ENCODE data around the gene PARP6.
A peak's percentile ranks its signal among the peaks of the same experiment; 100 is the strongest.

Gene PARP6

GRCh38 chr15:72231833-72232478 is 40.4 kb downstream of the PARP6 start:
- H3K4me3 ChIP-seq (ENCODE audit: low read length): peak overlapping the region; percentile 98
- H3K27me3 ChIP-seq (ENCODE audit: insufficient read depth, low read length): no peaks in the 10 kb centered on the region
- H3K36me3 ChIP-seq (ENCODE audit: insufficient read depth, low read length): no peaks in the 10 kb centered on the region
- peak overlapping the region; percentile 85 for H2AFZ ChIP-seq (ENCODE audit: low read depth, low read length)
- H3K9me3 ChIP-seq (ENCODE audit: low read length): no peaks in the 10 kb centered on the region
- peaks cover 30% of the 10 kb centered on the region for H3K4me1 ChIP-seq (ENCODE audit: insufficient read depth, low read length)

- H3K4me3 ChIP-seq (ENCODE audit: low read length): peak within 1 kb of the TSS; percentile 98
- no peaks in the 10 kb centered on the region for H3K9me3 ChIP-seq (ENCODE audit: low read length)
- H3K4me1 ChIP-seq (ENCODE audit: insufficient read depth, low read length): peaks cover 35% of the 10 kb centered on the region
- H2AFZ ChIP-seq (ENCODE audit: low read depth, low read length): peak within 1 kb of the TSS; percentile 85
- no peaks in the 10 kb centered on the region for H3K27me3 ChIP-seq (ENCODE audit: insufficient read depth, low read length)
- H3K36me3 ChIP-seq (ENCODE audit: insufficient read depth, low read length): no peaks in the 10 kb centered on the region
Observed at GRCh38 chr15:72231066-72231832, 41.1 kb downstream of the PARP6 start, which contains the start of gene PKM. PKM (minus strand) TSS chr15:72231190; CDS start chr15:72219097, 12,093 bp downstream.

- peaks cover 6% of the 10 kb centered on the region for H3K36me3 ChIP-seq (ENCODE audit: insufficient read depth, low read length)
Observed at GRCh38 chr15:72230197-72231065, 41.9 kb downstream of the PARP6 start.

GRCh38 chr15:72229947-72230196 is 42.5 kb downstream of the PARP6 start:
- H3K27me3 ChIP-seq (ENCODE audit: insufficient read depth, low read length): no peaks in the 10 kb centered on the region
- H2AFZ ChIP-seq (ENCODE audit: low read depth, low read length): no peak overlapping the region
- no peaks in the 10 kb centered on the region for H3K9me3 ChIP-seq (ENCODE audit: low read length)
- H3K4me1 ChIP-seq (ENCODE audit: insufficient read depth, low read length): peaks cover 35% of the 10 kb centered on the region
- peaks cover 7% of the 10 kb centered on the region for H3K36me3 ChIP-seq (ENCODE audit: insufficient read depth, low read length)
- H3K4me3 ChIP-seq (ENCODE audit: low read length): peak overlapping the region; percentile 98

More at GRCh38 chr15:72230197-72231065, 41.9 kb downstream of the PARP6 start:
- H3K27me3 ChIP-seq (ENCODE audit: insufficient read depth, low read length): no peaks in the 10 kb centered on the region
- H3K9me3 ChIP-seq (ENCODE audit: low read length): no peaks in the 10 kb centered on the region
- no peak overlapping the region for H2AFZ ChIP-seq (ENCODE audit: low read depth, low read length)
- H3K4me3 ChIP-seq (ENCODE audit: low read length): peak overlapping the region; percentile 98
- H3K4me1 ChIP-seq (ENCODE audit: insufficient read depth, low read length): peaks cover 35% of the 10 kb centered on the region

GRCh38 chr15:72229076-72229946 is 43.0 kb downstream of the PARP6 start:
- Histone ChIP-seq H3K36me3 (ENCODE audit: insufficient read depth, low read length) (peaks cover 9% of the 10 kb centered on the region), H2AFZ (ENCODE audit: low read depth, low read length) (no peak overlapping the region), H3K27me3 (ENCODE audit: insufficient read depth, low read length) (no peaks in the 10 kb centered on the region), H3K4me1 (ENCODE audit: insufficient read depth, low read length) (peaks cover 35% of the 10 kb centered on the region), H3K9me3 (ENCODE audit: low read length) (no peaks in the 10 kb centered on the region), H3K4me3 (ENCODE audit: low read length) (peak overlapping the region; percentile 98)

- no peak overlapping the region for H2AFZ ChIP-seq (ENCODE audit: low read depth, low read length)
- no peak overlapping the region for H3K4me3 ChIP-seq (ENCODE audit: low read length)
- no peaks in the 10 kb centered on the region for H3K9me3 ChIP-seq (ENCODE audit: low read length)
- no peaks in the 10 kb centered on the region for H3K27me3 ChIP-seq (ENCODE audit: insufficient read depth, low read length)
- H3K4me1 ChIP-seq (ENCODE audit: insufficient read depth, low read length): peaks cover 35% of the 10 kb centered on the region
- H3K36me3 ChIP-seq (ENCODE audit: insufficient read depth, low read length): peaks cover 21% of the 10 kb centered on the region
Observed at GRCh38 chr15:72227720-72228119, 44.6 kb downstream of the PARP6 start.

GRCh38 chr15:72227192-72227586 is 45.2 kb downstream of the PARP6 start:
- Histone ChIP-seq H3K36me3 (ENCODE audit: insufficient read depth, low read length) (peaks cover 25% of the 10 kb centered on the region), H3K27me3 (ENCODE audit: insufficient read depth, low read length) (no peaks in the 10 kb centered on the region), H3K9me3 (ENCODE audit: low read length) (no peaks in the 10 kb centered on the region), H2AFZ (ENCODE audit: low read depth, low read length) (no peak overlapping the region), H3K4me1 (ENCODE audit: insufficient read depth, low read length) (peaks cover 31% of the 10 kb centered on the region), H3K4me3 (ENCODE audit: low read length) (no peak overlapping the region)

GRCh38 chr15:72223278-72223677 is 49.1 kb downstream of the PARP6 start:
- H3K36me3 ChIP-seq (ENCODE audit: insufficient read depth, low read length): peaks cover 54% of the 10 kb centered on the region
- no peaks in the 10 kb centered on the region for H3K27me3 ChIP-seq (ENCODE audit: insufficient read depth, low read length)
- H2AFZ ChIP-seq (ENCODE audit: low read depth, low read length): no peak overlapping the region
- peaks cover 22% of the 10 kb centered on the region for H3K4me1 ChIP-seq (ENCODE audit: insufficient read depth, low read length)
- no peaks in the 10 kb centered on the region for H3K9me3 ChIP-seq (ENCODE audit: low read length)
- no peak overlapping the region for H3K4me3 ChIP-seq (ENCODE audit: low read length)

- Histone ChIP-seq H2AFZ (ENCODE audit: low read depth, low read length) (no peak overlapping the region), H3K4me3 (ENCODE audit: low read length) (no peak overlapping the region), H3K36me3 (ENCODE audit: insufficient read depth, low read length) (peaks cover 60% of the 10 kb centered on the region), H3K27me3 (ENCODE audit: insufficient read depth, low read length) (no peaks in the 10 kb centered on the region), H3K9me3 (ENCODE audit: low read length) (no peaks in the 10 kb centered on the region), H3K4me1 (ENCODE audit: insufficient read depth, low read length) (peaks cover 15% of the 10 kb centered on the region)
Observed at GRCh38 chr15:72222393-72222792, 50.0 kb downstream of the PARP6 start.

GRCh38 chr15:72220687-72221086 is 51.7 kb downstream of the PARP6 start:
- H3K4me3 ChIP-seq (ENCODE audit: low read length): no peak overlapping the region

GRCh38 chr15:72217216-72217615 is 55.1 kb downstream of the PARP6 start:
- no peaks in the 10 kb centered on the region for H3K27me3 ChIP-seq (ENCODE audit: insufficient read depth, low read length)
- peaks cover 82% of the 10 kb centered on the region for H3K36me3 ChIP-seq (ENCODE audit: insufficient read depth, low read length)
- H3K9me3 ChIP-seq (ENCODE audit: low read length): no peaks in the 10 kb centered on the region
- no peak overlapping the region for H3K4me3 ChIP-seq (ENCODE audit: low read length)
- H2AFZ ChIP-seq (ENCODE audit: low read depth, low read length): no peak overlapping the region
- H3K4me1 ChIP-seq (ENCODE audit: insufficient read depth, low read length): peaks cover 7% of the 10 kb centered on the region

More at GRCh38 chr15:72220687-72221086, 51.7 kb downstream of the PARP6 start:
- no peaks in the 10 kb centered on the region for H3K27me3 ChIP-seq (ENCODE audit: insufficient read depth, low read length)
- no peaks in the 10 kb centered on the region for H3K9me3 ChIP-seq (ENCODE audit: low read length)
- peaks cover 7% of the 10 kb centered on the region for H3K4me1 ChIP-seq (ENCODE audit: insufficient read depth, low read length)
- peaks cover 73% of the 10 kb centered on the region for H3K36me3 ChIP-seq (ENCODE audit: insufficient read depth, low read length)
- no peak overlapping the region for H2AFZ ChIP-seq (ENCODE audit: low read depth, low read length)

GRCh38 chr15:72216079-72216478 is 56.3 kb downstream of the PARP6 start:
- Histone ChIP-seq H3K4me3 (ENCODE audit: low read length) (no peak overlapping the region), H3K36me3 (ENCODE audit: insufficient read depth, low read length) (peaks cover 91% of the 10 kb centered on the region), H3K27me3 (ENCODE audit: insufficient read depth, low read length) (no peaks in the 10 kb centered on the region), H3K4me1 (ENCODE audit: insufficient read depth, low read length) (peaks cover 2% of the 10 kb centered on the region), H2AFZ (ENCODE audit: low read depth, low read length) (no peak overlapping the region), H3K9me3 (ENCODE audit: low read length) (no peaks in the 10 kb centered on the region)
